Measurements from ENCODE around the gene CHRNA7.

DNA sequence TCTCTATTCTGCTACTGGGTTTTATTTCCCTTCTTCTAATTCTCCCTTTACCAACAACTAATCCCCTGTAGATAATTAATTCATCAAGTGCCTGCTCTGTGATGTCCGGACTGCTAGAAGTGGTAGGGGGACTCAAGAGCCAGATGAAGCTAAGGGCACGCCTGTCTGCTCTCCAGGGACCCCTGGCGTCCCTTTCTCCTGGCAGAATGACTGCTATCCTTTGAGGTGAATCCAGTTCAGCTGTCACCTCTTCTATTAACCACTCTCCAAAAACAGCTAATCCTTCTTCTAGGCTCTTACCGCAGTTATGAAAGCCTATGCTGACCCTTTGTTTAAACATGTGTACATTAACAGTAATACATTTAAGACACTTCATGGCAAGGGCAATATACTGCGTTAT lies 1.4 kb upstream of the CHRNA7 start:
- TF ChIP-seq PTBP1 (IDR thresholded peaks at IDR 0.05; ENCODE audit: low read depth, low read length): no peak
- TF ChIP-seq, protein P1, sequence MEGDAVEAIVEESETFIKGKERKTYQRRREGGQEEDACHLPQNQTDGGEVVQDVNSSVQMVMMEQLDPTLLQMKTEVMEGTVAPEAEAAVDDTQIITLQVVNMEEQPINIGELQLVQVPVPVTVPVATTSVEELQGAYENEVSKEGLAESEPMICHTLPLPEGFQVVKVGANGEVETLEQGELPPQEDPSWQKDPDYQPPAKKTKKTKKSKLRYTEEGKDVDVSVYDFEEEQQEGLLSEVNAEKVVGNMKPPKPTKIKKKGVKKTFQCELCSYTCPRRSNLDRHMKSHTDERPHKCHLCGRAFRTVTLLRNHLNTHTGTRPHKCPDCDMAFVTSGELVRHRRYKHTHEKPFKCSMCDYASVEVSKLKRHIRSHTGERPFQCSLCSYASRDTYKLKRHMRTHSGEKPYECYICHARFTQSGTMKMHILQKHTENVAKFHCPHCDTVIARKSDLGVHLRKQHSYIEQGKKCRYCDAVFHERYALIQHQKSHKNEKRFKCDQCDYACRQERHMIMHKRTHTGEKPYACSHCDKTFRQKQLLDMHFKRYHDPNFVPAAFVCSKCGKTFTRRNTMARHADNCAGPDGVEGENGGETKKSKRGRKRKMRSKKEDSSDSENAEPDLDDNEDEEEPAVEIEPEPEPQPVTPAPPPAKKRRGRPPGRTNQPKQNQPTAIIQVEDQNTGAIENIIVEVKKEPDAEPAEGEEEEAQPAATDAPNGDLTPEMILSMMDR (IDR thresholded peaks at IDR 0.05 in 2 of 3, conservative IDR thresholded peaks at IDR 0.05 in 1 of 3; ENCODE audit: insufficient read depth in 2 of 3, low read depth in 1 of 3, low read length in 3 of 3): no peak

Data from K562 (cell line).